ENCODE data around the gene CCDC57. TPM values are rescaled to one million over a fixed set of nuclear protein-coding genes. Genes with fewer than 3 reads are reported as not detected.

Gene CCDC57
- total and polyA plus RNA-seq, 2 of the 8 experiments (the other 6 are each of a cell fraction or from before 2014, with no cell fraction given) = 8.4 to 12.9 TPM

DNA sequence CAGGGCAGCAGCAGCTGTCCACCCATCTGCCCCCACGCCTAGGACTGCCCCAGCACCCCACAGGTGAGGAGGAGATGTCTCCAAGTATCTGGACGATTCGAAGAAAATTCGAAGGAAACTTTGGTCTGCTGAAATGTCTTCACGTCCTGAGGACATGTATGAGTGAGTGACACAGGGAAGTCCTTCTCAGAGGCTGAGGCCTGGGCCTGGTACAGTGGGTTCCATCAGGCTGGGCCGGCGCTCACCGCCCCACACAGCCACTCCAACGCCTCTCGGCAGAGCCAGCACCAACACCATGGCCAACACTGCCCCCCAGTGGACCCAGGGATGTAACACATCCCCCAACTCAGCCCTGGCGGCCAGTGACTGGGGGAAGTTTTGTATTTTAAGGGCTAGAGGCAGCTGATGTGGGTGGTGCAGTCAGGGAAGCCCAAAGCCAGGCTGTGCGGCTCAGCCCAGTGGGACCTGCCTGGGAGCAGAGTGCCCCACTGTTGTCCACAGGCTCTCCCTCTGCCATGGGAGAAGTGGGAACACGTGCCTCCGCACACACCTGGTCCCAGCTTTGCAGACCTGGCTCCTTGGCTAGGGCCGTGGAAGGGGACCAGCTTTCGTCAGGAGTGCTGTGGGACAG is 58.8 kb downstream of the CCDC57 start:
- Histone ChIP-seq H3K23me2 (ENCODE audit: low read depth, low read length) (peaks cover 4% of the 10 kb centered on the region; the same call in 1 of the 2 replicates), H2BK20ac (ENCODE audit: low read length) (no peak overlapping the region), H2BK12ac (ENCODE audit: low read depth, low read length) (no peak overlapping the region), H4K5ac (ENCODE audit: insufficient read length, low read depth, low read length) (no peak overlapping the region), H4K20me1 (replicated peaks in 1 of 2; ENCODE audit: control insufficient read depth in 1 of 2, insufficient read depth in 2 of 2, low read length in 2 of 2) (peaks cover 2 to 15% of the 10 kb centered on the region in 2 experiments), H3K79me2 (ENCODE audit: control insufficient read depth in 1 of 2, insufficient read depth in 2 of 2, low read length in 2 of 2) (no peaks in the 10 kb centered on the region), H2BK15ac (ENCODE audit: low read length) (no peak overlapping the region), H4K8ac (ENCODE audit: extremely low read depth, insufficient read depth, low read length) (no peak overlapping the region; the same call in 1 of the 2 replicates), H3K9ac (replicated peaks in 1 of 4; ENCODE audit: extremely low read depth in 1 of 4, low read depth in 3 of 4, low read length in 3 of 4) (no peak overlapping the region; a peak in 1 of 7 replicates), H3K14ac (ENCODE audit: insufficient read length) (no peak overlapping the region), H3K36me3 (ENCODE audit: control insufficient read depth in 2 of 4, insufficient read depth in 4 of 4, low read length in 3 of 4) (no peaks in the 10 kb centered on the region), H3K9me3 (ENCODE audit: insufficient read depth in 2 of 2, low read depth in 1 of 2, low read length in 1 of 2) (peaks cover 0 to 26% of the 10 kb centered on the region in 2 experiments; a peak in 2 of 4 replicates), H3K4me2 (ENCODE audit: insufficient read depth in 1 of 2, low read depth in 2 of 2, low read length in 2 of 2) (no peak overlapping the region), H4K91ac (replicated peaks; ENCODE audit: insufficient read length, low read length) (no peak overlapping the region), H2BK5ac (ENCODE audit: low read depth, low read length) (no peak overlapping the region), H3K79me1 (ENCODE audit: low read depth, low read length) (no peaks in the 10 kb centered on the region), H2BK120ac (replicated peaks; ENCODE audit: low read depth, low read length) (no peak overlapping the region), H2AK5ac (ENCODE audit: low read depth, low read length) (no peak overlapping the region), H3K27me3 (replicated peaks in 1 of 4; ENCODE audit: control insufficient read depth in 3 of 4, extremely low read depth in 1 of 4, insufficient read depth in 3 of 4, low read length in 3 of 4) (no peaks in the 10 kb centered on the region), H3K4me3 (ENCODE audit: extremely low read depth in 1 of 4, insufficient read depth in 2 of 4, low read depth in 3 of 4, low read length in 4 of 4) (no peak overlapping the region), H3K4me1 (replicated peaks in 1 of 4; ENCODE audit: control insufficient read depth in 3 of 4, insufficient read depth in 4 of 4, low read length in 3 of 4) (no peaks in the 10 kb centered on the region), H3K27ac (ENCODE audit: low read depth, low read length) (no peak overlapping the region), H3K18ac (ENCODE audit: extremely low read depth, low read length) (no peak overlapping the region), H3K56ac (replicated peaks; ENCODE audit: insufficient read length, low read depth, low read length) (no peak overlapping the region), H3K4ac (replicated peaks; ENCODE audit: insufficient read length, low read depth, low read length) (no peak overlapping the region), H3K23ac (ENCODE audit: insufficient read length) (no peak overlapping the region), H2AFZ (ENCODE audit: low read length) (no peak overlapping the region)
- peak; percentile 56 to 94 for DNase-seq (ENCODE audit: low read depth in 1 of 2, low spot score in 2 of 2)
- 49% methylated on average over 15 of the region's 16 CpGs; no CpG with 5 or more reads in 1 of the 2 experiments for WGBS, 2 experiments (ENCODE audit: extremely low coverage in 1 of 2, insufficient coverage in 1 of 2, insufficient read length in 1 of 2, insufficient replicate concordance in 2 of 2, low coverage in 1 of 2, low lambda C conversion rate in 2 of 2, missing lambda C conversion rate in 1 of 2)
- CTCF ChIA-PET (ENCODE audit: partially characterized antibody) = interaction anchor here (0.6 to 2.4 kb wide), 32 partner anchors 8 to 158 kb away, joined by 3 to 13 read pairs (median 4); partner anchors contain the start of genes DCXR and FASN
- peak; percentile 77 for FAIRE-seq
- POLR2A ChIA-PET (ENCODE audit: partially characterized antibody) = interaction anchor here (1.0 to 2.7 kb wide), 3 partner anchors 50 to 58 kb away, joined by 3 to 13 read pairs (median 9); no protein-coding TSS in a partner anchor
- TF ChIP-seq CBX5 (IDR thresholded peaks at IDR 0.05; ENCODE audit: low read depth, low read length) (no peak), GTF2F1 (IDR thresholded peaks at IDR 0.05; ENCODE audit: borderline replicate concordance, low read depth, low read length) (peak; percentile 30; the same call in 1 of the 2 replicates), KDM1A (IDR thresholded peaks at IDR 0.05; ENCODE audit: borderline replicate concordance, low read length) (no peak), SIN3A (conservative IDR thresholded peaks at IDR 0.05 in 1 of 2, IDR thresholded peaks at IDR 0.05 in 1 of 2; ENCODE audit: low read depth in 1 of 2, low read length in 2 of 2) (peak in 1 of 2 experiments; percentile 71; a peak in 1 of 4 replicates), BCL11A (IDR thresholded peaks at IDR 0.05; ENCODE audit: low read depth in 2 of 2, low read length in 2 of 2) (no peak), NANOG (IDR thresholded peaks at IDR 0.05; ENCODE audit: insufficient read depth, low read depth, low read length, poor library complexity, severe bottlenecking) (no peak), BRCA1 (IDR thresholded peaks at IDR 0.05; ENCODE audit: low read depth, low read length) (no peak), GABPA (IDR thresholded peaks at IDR 0.05; ENCODE audit: borderline replicate concordance, insufficient read depth, low read length) (peak; percentile 83)
- TF ChIP-seq, protein P1, sequence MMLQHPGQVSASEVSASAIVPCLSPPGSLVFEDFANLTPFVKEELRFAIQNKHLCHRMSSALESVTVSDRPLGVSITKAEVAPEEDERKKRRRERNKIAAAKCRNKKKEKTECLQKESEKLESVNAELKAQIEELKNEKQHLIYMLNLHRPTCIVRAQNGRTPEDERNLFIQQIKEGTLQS (IDR thresholded peaks at IDR 0.05; ENCODE audit: insufficient read depth, low read depth, low read length) = no peak
